DMS53 (cell line): ENCODE results near the gene SCD5.

Experiments
- DNase-seq: peaks from one replicate; lab custom pipeline; 2025; lab: John Stamatoyannopoulos, UW

Gene SCD5

DNA sequence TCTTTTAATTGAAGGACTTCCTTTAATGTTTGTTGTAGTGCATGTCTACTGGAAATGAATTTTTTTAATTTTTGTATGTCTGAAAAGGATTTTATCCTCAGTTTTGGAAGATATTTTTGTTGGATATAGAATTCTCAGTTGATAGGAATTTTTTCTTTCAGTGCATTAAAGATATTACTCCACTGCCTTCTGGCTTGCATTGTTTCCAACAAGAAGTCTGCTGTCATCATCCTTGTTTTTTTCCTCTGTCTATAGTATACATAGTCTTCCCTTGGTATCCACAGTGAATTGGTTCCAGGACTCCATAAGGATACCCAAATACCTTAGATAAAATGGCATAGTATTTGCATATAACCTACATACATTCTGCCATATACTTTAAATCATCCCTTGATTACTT is 33.5 kb downstream of the SCD5 start:
- peak; percentile 37 for DNase-seq

DNA sequence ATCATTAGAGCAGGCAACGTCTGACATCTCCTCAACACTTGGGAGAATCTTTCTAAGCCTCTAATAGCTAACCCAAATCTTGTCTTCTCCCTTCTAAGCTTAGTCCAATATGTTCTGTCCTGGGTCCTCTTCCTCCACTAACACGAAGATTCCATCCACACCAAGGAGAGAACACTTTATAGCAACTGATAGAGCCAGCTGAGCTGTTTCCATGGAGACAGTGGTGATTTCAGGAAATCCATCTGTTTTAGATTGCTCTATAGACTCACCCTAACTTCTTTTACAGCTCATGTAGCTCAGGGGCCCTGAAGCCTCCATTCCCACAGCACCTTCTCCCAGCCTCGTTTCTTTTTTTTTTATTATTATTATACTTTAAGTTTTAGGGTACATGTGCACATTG is 37.4 kb downstream of the SCD5 start:
- no peak for DNase-seq

DNA sequence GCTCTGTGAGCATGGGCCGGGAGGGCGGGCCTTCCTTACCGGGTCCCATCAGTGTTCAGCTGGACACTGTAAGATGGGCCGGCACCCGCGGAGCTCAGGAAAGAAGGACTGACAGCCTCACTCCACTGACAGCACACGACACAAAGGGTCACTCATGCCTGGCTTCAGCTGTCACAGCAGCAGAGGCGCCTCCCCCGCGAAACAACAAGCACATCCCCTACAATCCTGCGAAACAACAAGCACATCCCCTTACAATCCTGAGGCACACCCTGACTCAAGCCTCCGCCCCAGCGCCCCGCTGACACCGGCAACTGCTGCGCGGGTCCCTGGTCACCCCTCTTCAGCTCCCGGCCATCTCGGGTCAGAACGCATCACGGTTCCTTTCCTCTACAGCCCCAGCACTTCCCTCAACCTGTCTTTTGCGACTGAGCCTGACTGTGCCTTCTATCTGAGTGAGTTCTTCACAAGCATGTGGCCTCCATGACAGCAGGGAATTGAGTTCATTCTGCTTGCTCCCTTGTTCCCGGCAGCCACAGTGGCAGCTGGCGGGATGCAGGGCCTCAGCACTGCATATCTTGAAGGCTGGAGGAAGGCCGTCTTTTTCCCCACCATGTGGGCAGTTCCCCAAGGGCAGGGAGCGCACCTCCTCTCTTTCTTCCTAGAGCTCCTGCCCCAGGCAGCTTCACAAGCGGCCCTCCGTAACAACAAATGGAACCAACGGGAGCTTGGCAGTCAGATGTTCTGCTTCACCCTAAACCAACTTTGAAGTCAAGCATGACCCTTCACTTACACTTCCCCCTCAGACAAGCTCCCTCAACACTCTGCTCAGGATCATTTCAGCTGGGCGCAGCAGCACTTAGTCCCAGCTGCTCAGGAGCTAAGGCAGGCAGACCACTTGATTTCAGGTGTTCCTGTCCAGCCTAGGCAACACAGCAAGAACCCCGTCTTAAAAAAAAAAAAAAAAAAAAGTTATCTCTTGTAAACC is 39.6 kb downstream of the SCD5 start:
- DNase-seq: no peak

DNA sequence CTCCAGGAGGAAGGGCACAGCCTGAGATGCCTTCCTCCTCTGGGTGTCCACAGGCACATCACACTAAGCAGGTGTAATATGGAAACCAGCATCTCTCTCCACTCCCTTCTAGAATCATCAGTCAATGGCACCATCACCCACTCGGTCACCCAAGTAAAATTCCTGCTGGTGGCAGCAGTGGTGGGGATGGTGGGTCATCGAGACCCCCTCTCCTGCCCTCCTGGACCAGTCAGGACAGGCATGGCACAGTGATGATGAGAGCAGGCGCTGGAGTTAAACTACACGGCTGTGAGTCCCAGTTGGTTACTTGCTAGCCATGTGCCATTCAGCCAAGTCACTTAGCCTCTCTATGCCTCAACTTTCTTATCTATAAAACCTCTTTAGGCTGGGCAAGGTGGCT is 42.5 kb downstream of the SCD5 start:
- no peak for DNase-seq

DNA sequence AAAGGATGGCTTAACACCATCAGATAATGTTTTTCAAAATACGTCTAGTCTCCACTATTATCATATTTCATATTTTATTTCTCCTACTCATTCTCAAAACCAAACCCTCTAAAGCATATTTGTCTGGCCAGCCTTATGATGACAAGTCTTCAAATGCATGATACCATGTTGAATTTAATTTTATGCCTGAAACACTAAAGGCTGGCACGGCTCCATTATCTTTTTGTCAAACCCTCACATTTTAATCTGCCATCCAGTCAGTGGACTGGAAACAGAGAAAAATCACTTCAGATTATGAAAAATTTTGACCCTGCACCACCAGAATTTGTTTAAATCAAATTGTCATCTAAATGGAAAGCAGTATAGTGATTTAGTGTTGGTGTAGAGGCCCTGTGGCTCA is 42.9 kb downstream of the SCD5 start:
- DNase-seq: no peak

DNA sequence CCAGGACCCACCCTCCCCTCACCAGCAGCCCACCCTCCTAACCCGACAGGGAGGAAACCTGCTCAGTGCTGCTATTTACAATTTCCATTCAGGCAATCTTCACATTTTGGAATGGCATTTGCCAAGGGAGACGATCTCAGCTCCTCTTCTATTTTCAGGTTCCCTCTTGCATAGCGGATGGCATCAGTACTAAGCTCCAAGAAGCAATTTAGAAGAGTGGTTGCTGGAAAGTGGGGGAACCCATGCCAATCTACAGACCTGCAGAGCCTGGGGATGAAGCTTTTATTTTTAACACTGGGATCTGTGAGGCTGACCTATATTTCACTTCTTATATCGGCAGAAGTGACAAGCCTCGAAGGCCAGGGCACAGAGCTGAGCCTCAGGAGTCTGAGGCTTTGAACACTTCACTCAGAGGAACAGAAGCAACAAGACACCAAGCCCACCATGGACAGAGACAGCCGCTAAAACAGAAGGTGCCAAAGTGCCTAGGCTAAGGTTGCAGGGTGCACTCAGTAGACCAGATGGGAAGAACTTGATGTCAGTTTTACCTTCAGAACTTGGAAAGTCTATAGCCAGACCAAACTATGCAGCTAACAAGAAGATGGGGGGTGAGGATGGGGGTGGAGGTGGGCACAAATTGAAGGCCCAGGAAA is 44.0 kb downstream of the SCD5 start:
- no peak for DNase-seq

DNA sequence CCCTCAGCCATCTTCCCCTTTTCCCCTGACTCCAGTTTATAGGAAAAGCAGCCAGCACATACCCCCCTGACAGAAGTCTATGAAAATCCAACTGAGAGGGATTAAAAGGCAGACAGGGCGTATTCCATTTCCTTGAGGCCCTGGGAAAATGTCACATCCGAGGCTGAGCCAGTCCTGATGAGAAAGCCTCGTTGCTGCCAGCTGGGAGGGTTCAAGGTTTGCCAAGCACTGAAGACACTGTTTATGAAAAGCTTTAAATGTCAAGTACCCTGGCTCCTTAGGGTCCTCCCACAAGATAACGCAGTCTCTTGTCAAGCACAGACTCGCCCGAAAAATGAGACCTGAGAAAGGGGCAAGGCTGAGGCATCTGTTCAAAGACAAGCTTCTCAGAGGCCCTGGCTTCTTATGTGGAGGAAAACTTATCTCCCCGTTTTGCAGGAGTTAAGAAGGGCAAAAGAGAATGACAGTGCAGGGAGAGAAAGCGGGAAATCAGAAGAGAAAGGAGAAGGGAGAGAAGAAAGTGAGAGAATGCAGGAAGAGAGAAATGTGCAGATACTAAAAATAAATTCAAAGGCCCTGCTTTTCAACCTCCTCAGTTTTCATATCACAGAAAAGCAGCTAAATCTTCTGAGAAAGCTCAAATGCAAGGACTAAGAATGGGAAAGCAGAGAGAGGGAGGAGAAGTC is 44.7 kb downstream of the SCD5 start:
- no peak for DNase-seq

DNA sequence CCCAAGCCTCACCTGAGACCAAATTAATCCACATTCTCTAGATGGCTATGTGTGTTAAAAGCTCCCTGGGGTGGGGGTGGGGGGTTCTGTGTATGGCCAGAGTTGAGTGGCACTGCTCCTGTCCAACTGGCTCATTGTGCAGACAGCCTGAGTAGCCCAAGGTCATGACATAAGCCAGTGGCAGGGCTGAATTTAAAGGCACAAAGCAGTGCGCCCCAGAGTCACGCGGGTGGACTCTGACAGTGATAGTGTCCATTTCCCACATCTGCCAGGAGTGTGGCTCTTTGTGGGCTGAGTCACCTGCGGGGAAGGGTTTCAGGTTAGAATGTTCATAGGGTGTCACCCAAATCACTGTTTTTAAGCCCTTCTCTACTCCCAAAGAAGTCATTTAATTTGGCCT is 45.4 kb downstream of the SCD5 start:
- no peak for DNase-seq

DNA sequence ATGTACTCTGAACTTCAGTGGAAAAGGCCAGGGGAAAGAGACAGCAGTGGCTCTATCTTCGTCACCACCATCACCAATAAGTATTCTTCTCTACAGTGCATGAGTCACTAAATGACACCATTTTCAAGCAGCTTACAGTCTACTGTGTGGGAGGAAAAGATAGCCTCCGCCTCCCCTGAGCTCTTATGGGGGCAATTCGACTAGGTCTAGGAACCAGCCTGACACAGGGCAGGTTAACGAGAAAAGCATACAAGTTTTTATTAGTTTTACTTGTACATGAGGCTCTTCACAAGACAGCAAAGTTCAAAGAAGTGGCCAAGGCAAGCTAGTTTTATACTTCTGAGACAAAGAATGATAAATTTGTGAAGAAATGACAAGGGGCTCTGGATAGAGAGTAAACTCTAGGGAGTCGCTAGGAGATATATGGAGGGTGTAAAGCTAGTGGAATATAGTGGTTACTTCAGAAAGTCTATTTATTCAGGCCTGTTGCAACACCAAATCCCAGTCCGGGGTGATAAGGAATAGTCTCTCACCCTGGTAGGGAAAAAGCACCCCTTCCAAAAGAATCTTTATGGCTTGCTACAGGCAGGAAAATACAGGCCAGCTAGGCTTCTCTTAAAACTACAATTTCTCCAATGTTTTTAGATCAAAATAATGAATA is 49.7 kb downstream of the SCD5 start:
- DNase-seq: no peak

DNA sequence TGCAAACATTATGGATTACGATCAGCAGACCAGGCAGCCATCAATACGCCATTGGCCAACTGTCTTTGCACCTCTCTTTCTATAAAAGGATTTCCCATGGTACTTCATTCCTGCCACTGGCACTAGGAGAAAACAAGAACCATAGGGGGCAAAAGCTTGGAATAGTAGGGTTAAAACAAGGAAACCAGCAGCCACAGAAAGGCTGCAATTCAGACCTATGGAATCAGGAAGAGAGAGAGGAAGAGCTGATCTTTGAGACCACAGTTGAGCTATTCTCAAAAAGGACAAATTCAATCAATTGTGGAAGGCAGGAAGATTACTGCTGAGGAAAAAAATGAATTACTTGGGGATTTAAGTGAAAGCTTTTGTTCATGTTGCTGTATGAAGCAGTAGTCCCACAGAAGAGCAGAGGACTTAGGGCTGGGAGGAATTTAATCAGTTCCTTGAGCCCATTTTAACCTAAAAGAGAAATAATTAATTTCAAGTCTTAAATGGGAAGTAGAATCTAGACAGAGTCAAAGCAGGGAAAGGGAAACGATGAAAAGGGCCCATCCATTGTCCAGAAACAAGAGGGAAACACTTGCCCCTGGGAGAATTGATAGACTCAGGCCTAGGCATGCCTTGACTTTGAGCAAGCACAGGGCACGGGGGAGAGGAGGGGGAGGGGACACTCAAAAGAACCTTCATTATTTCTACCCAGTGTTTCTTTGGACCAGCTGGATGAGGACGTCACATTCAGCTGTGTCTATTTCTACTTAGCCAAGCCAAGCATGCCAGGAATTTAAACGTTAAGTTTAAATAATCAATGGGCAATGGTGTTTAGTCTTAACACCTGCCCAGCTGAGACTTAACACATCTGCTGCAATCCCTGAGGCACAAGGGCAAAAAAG is 50.7 kb downstream of the SCD5 start:
- DNase-seq: no peak

DNA sequence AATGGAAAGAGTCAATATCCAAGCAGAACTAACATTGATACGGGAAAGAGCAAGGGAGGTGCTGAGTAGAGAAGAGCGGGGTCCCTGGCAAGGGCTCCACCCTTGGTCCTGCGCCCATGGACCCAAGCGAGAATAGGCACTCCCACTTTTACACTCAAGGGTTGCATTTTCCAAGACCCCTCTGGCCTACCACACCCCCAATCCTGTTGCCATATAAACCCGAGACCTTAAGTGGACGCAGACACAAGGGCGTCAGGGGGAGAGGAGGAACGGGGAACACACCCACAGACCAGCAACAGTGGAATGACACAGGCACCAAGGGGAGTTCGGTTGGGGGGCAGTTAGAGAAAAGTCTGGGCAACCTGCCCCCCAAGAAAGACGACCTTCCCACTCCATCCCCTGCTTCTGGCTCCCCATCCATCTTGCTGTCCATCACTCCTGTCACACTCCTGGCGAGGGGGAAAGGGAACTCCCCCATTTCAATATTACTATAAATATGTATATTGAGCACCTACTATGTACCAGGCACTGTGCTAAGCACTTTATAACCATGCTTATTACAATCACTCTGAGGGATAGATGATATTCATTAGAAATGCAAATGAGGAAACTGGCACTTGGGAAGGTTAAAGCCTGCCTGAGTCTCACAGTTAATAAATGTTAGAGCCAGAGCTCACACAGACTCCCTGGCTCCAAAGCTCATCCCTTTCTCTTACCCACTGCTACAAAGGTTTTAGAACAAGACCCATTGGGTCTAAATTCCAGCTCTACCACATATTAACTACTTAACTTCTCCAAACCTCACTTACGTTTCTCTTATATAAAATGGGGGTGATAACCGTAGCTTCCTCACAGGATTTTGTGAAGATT is 51.7 kb downstream of the SCD5 start:
- no peak for DNase-seq

DNA sequence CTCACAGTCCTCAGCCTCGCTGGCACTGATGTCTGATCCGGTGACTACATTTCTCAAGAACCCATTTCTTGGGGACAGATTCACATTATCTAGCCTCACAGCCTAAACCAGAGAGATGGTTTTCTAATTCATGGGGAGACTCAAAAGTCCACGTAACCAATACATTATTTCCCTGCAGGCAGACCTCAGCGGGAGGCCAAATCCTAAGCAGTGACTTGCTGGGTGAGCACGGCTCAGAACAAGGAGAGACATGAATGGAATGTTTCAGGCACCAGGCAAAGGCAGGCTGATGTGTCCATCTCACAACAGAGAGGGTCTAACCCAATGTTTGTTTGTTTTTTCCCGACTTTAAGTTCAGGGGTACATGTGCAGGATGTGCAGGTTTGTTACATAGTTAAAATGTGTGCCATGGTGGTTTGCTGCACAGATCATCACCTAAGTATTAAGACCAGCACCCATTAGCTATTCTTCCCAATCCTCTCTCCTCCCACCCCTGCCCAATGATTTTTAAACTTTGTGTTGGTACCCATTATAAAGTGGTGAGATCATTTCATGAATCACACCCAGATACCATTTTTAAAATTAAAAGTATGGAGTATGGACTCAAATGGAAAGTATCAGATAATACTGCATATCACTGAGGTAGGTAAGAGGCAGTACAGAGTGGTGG is 53.3 kb downstream of the SCD5 start:
- no peak for DNase-seq

DNA sequence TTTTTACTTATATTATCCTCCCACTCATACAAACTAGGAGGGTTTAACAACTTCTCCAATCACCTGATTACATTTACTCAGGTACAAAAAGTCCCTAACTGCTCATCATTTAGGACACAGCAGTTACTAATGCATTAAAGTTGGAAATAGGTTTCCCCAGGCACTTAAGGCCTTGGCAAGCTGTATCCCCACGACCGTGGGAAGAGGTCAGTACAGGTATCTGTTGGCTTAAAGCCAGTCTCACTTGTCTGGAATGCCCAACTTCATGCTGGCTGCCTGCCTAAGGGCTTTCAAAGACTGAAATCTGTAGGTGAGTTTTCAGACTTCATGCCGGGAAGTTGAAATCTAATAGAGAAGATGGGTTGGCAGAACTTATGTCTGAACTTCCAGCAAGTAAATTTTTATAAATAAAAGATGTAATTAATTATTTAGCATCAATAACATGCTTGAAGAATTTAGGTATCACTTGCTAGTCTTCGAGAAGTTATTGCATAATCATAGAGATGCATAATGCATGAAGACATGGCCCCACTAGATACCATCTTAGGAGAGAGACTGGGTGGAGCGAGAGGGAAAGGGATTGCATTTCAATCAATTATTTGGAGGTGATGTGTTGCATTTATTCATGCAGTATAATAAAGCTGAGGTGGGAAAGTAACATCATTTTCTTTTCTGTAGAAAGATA is 54.2 kb downstream of the SCD5 start:
- DNase-seq: peak; percentile 53

DNA sequence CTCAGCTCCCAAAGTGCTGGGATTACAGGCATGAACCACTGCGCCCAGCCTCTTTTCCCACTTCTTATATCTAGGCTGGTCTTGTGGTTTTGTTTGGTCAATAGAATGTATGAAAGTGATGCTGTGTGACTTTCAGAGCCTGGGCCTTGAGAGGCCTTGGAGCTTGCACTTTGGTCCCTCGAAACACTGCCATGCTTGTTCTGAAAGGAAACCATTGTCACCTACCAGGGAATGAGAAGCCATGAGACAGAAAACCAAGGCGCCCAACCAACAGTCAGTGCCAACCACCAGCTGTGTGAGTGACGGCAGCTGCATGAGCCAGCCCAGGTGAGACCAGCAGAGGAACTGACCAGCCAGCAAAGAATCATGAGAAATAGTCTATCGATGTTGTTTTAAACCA is 57.4 kb downstream of the SCD5 start:
- no peak for DNase-seq

DNA sequence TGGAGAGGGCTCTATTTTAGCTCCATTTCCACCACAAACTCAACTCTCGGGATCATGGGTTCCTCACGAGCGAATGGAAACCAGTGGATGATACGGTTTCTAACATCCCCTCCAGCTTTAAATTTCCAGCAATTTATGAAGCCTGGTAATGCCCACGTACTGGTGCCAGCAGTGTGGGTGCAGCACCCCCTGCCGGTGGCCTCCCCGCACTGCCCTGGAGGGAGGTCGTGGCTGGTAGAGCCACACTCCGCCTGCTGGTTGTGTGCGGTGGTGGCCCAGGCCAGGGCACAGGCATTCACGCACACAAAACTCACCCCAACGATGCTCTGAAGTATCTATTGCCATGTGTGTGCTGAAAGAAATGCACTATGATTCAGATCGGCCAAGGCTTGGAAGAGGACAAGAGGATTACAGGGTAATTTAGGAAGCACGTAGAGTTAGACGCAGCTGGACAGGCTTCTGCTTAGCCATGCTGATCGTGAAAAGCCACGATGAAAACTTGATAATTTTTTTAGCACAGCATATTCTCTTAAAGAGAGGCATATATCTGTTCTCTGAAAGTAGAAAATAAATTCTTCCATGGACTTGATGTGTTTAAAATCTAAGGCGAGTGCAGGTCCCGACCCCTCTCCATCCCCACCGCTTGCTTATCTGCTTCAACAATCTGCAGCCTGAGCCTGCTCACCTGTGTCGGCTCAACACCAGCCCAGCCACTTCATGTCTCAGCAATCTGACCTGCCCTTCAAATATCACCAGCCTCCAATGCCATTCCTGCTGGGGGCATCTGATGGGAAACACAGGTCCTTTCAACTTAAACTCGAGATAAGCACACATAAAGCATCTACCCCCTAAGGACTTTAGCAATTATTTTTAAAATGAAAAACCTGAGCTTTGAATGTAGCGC is 59.1 kb downstream of the SCD5 start:
- peak; percentile 78 for DNase-seq

DNA sequence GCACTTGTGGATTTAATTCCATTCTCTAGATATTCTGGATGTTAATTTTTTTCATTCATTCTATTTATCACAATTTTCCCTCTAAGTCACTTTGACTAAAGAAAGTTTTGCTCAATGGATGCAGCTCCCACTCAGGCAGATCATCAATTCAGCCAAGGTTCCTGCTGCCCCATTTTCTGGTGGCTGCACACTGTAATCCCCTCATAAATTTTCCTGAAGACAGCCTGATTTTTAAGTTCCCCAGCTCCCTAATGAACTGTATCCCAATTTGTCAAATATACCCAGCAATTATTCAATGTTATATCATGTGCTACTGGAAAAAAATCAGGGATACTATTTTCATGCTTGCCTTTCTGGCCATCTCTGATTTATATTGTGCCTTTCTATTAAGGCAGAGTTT is 61.2 kb downstream of the SCD5 start:
- no peak for DNase-seq

DNA sequence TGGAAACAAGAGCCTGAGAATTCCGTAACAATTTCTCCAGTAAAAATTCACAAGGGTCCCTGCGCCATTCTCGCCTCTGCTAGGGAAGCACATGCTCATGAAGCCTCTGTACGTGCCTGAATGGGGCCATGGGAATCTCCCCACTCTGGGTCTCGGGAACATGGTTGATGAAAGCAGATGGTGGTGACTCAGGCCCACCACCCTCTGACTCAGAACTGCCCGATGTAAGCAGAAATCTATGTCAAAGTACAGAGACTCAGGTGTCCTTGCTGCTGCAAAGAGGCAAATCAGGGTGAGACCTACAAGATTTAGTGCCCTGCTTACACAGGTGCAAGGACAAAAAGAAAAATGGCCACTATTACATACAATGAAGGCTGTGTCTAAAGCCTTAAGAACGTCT is 65.0 kb downstream of the SCD5 start:
- DNase-seq: no peak

DNA sequence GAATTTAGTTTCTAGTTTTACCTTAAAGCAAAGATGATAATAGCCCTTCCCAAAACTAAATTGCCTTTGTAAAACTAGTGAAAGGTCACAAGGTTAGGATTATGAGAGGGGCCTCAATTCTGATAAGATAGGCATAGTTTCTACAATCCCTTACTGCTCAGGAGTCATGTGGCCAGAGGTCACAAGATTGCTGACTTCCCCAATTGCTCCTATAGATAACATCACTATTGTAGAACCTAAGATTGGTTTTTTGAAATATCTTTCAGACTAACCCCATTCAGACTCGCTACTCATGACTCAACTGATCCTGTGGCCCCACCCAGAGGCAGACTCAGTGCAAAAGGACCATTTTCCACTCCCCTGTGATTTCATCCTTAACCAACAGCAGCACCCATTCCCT is 70.3 kb downstream of the SCD5 start:
- no peak for DNase-seq
